HepG2 (cell line): ENCODE measurements around the gene KIRREL3. TPM values are rescaled to one million over a fixed set of nuclear protein-coding genes. Genes with fewer than 3 reads are reported as not detected.
A peak's percentile ranks its signal among the peaks of the same experiment; 100 is the strongest.

ENCODE experiments used
- ATAC-seq: fragments of 200-7000 bp; cut with Tn5 transposase; 3 replicates; pipeline ENCODE4 v1.9.1; 2020; ENCODE audit warnings: mild to moderate bottlenecking, moderate library complexity
- BruUV-seq: library from RNA; stranded (reverse); fragments of 400-500 nt; replicated peaks from 2 replicates; lab custom pipeline; 2021; lab: Mats Ljungman, UMichigan
- CTCF ChIA-PET: fragments of 300-600 bp; formaldehyde crosslinking; extraction: SDS; loops from one replicate; lab custom pipeline; 2021; ENCODE audit warnings: low total read pairs, inconsistent platforms, low intra/inter-chr PET ratio; lab: Yijun Ruan, JAX
- POLR2A ChIA-PET: fragments of 350-600 bp; sonication (Branson Sonifier 250); formaldehyde crosslinking; loops from one replicate; lab custom pipeline; 2020; ENCODE audit warnings: antibody characterized with exemption, inconsistent platforms; lab: Yijun Ruan, JAX
- DNase-seq: peaks from one replicate; pipeline ENCODE4 v3.0.0-alpha.2; 2015; ENCODE audit warnings: low spot score
- FAIRE-seq: peaks from 3 replicates; lab custom pipeline; 2011; peaks lifted over from hg19 to GRCh38; lab: Jason Lieb, UNC
- H2AFZ ChIP-seq: one replicate; pipeline ENCODE4 v1.6.1; 2011; ENCODE audit warnings: low read length, inconsistent platforms
- H3K27ac ChIP-seq: fragments of 300-600 bp; 3 replicates; pipeline ENCODE4 v1.8.0; 2011; ENCODE audit warnings: mixed run types, mild to moderate bottlenecking, mixed read lengths, low read length, inconsistent platforms; ENCODE audit not compliant: insufficient read depth; ENCODE audit errors: extremely low read length
- H3K27me3 ChIP-seq, 2 experiments: fragments of 200-600 bp in 1 of 2; 2 replicates in 1 of 2; 3 replicates in 1 of 2; pipeline versions ENCODE4 v1.6.0 to v1.8.0; 2011; ENCODE audit warnings: low read length in 2 of 2, mild to moderate bottlenecking in 2 of 2, moderate library complexity in 2 of 2, inconsistent platforms in 1 of 2; ENCODE audit not compliant: insufficient read depth in 2 of 2, control insufficient read depth in 1 of 2
- H3K36me3 ChIP-seq, 2 experiments: fragments of 200-600 bp in 1 of 2; replicated peaks in 1 of 2; 2 replicates in 1 of 2; 3 replicates in 1 of 2; pipeline versions ENCODE4 v1.5.1 to v1.8.0; 2011; ENCODE audit warnings: low read length in 2 of 2, inconsistent platforms in 1 of 2; ENCODE audit not compliant: insufficient read depth in 2 of 2, control insufficient read depth in 1 of 2
- H3K4me1 ChIP-seq: 2 replicates; pipeline ENCODE4 v1.5.1; 2012; ENCODE audit warnings: low read length, inconsistent platforms; ENCODE audit not compliant: insufficient read depth
- H3K4me2 ChIP-seq: 2 replicates; pipeline ENCODE4 v1.6.0; 2011; ENCODE audit warnings: low read depth, low read length, inconsistent platforms
- H3K4me3 ChIP-seq, 3 experiments: fragments of 200-600 bp in 1 of 3; sonication (generic), shearing (Covaris generic) in 1 of 3; replicated peaks in 1 of 3; 2 replicates each; pipeline ENCODE4 v1.5.1; 2011 to 2016; ENCODE audit warnings: low read length in 3 of 3, inconsistent platforms in 2 of 3, low read depth in 2 of 3, mild to moderate bottlenecking in 2 of 3, control low read depth in 1 of 3, mixed read lengths in 1 of 3; ENCODE audit not compliant: insufficient read depth in 1 of 3
- H3K79me2 ChIP-seq: one replicate; pipeline ENCODE4 v1.6.1; 2011; ENCODE audit warnings: low read length, inconsistent platforms; ENCODE audit not compliant: insufficient read depth
- H3K9ac ChIP-seq: 2 replicates; pipeline ENCODE4 v1.6.0; 2011; ENCODE audit warnings: mild to moderate bottlenecking, low read depth, low read length, inconsistent platforms; ENCODE audit not compliant: insufficient read depth
- H3K9me3 ChIP-seq: 2 replicates; pipeline ENCODE4 v1.5.1; 2012; ENCODE audit warnings: mild to moderate bottlenecking, low read length
- H4K20me1 ChIP-seq: 2 replicates; pipeline ENCODE4 v1.6.0; 2011; ENCODE audit warnings: inconsistent platforms, mild to moderate bottlenecking, low read length, moderate library complexity; ENCODE audit not compliant: insufficient read depth
- CTCF ChIP-seq: sonication (generic); formaldehyde crosslinking; IDR thresholded peaks from 2 replicates; pipeline ENCODE4 v1.5.0; 2020; ENCODE audit warnings: mild to moderate bottlenecking, missing genetic modification reagents, moderate library complexity
- STAG1 ChIP-seq: sonication (generic); formaldehyde crosslinking; IDR thresholded peaks from 2 replicates; pipeline ENCODE4 v1.4.0; 2020; ENCODE audit warnings: missing genetic modification reagents
- U2AF1 ChIP-seq: fragments of 200-400 bp; formaldehyde crosslinking; optimal IDR thresholded peaks from 2 replicates; pipeline ENCODE3; 2017; ENCODE audit warnings: mild to moderate bottlenecking, low read depth, low read length
- ZNF143 ChIP-seq: sonication (generic); formaldehyde crosslinking; IDR thresholded peaks from 2 replicates; pipeline ENCODE4 v1.4.0; 2020; ENCODE audit warnings: missing genetic modification reagents
- WGBS: methylation state at CpG from one replicate; pipeline ENCODE4 v1.1.6; 2017; ENCODE audit warnings: low lambda C conversion rate; 5-methylcytosine and 5-hydroxymethylcytosine counted together
- in situ Hi-C: cut with HindIII; loops from 2 replicates; pipeline ENCODE4 v1.10.0; 2017; ENCODE audit warnings: low pct_unique_long_range_greater_than_20kb; ENCODE audit not compliant: extremely low pct_ligation_motif_present
- intact Hi-C: fragments of 100-400 bp; cut with micrococcal nuclease; formaldehyde crosslinking; loops from one replicate; pipeline ENCODE4 v1.10.0; 2022; ENCODE audit not compliant: unreplicated experiment
- polyA plus RNA-seq, 8 experiments: library from polyadenylated mRNA; depleted of rRNA in 3 of 8; stranded (reverse) in 7 of 8; unstranded in 1 of 8; fragments of >200 nt; fragmentation: Illumina TruSeq in 4 of 8; extraction: Trizol in 4 of 8; gene quantifications; 2 replicates each; pipeline versions ENCODE4 v1.2.1 to v1.2.3, GENCODE V29; 2011 to 2016; ENCODE audit warnings: low read depth in 4 of 8, missing spikeins in 1 of 8, mixed read lengths in 1 of 8; ENCODE audit not compliant: insufficient read depth in 1 of 8
- total RNA-seq, 5 experiments: library from RNA; depleted of rRNA; stranded (reverse); fragments of >200 nt; fragmentation: Illumina TruSeq; extraction: Trizol; gene quantifications; 2 replicates each; pipeline ENCODE4 v1.2.3, GENCODE V29; 2016; ENCODE audit warnings: low read depth in 1 of 5

KIRREL3 gene
- total and polyA plus RNA-seq, 2 of the 13 experiments (the other 11 are each of a cell fraction or from before 2014, with no cell fraction given): not detected

GRCh38 chr11:126764231-126764630 is 236.3 kb downstream of the KIRREL3 start:
- Histone ChIP-seq H3K4me3 (no peak overlapping the region), H3K9me3 (no peaks in the 10 kb centered on the region), H2AFZ (no peak overlapping the region), H3K9ac (no peak overlapping the region), H3K4me1 (no peaks in the 10 kb centered on the region), H3K27ac (no peak overlapping the region), H4K20me1 (no peaks in the 10 kb centered on the region), H3K4me2 (no peak overlapping the region), H3K27me3 (peaks cover 2 to 12% of the 10 kb centered on the region in 2 experiments; a peak in 3 of 5 replicates), H3K79me2 (no peaks in the 10 kb centered on the region), H3K36me3 (no peaks in the 10 kb centered on the region)
- no TSS peak for BruUV-seq
- in situ Hi-C loops (no loop called here), intact Hi-C loops (no loop called here)
- DNase-seq (no peak), ATAC-seq (peak; percentile 46; the same call in 2 of the 3 replicates), FAIRE-seq (no peak)
- ChIA-PET CTCF (no interaction called here), POLR2A (no interaction called here)
- no peak for TF ChIP-seq ZNF143 (CRISPR knock-in tag)
- 0 out of 2 replicates have a peak, but pooled peaks have one; percentile 6 for TF ChIP-seq STAG1 (CRISPR knock-in tag)
- TF ChIP-seq CTCF (CRISPR knock-in tag): peak; percentile 18; the same call in 1 of the 2 replicates
- 23% methylated on average over 9 of the region's 10 CpGs for WGBS

GRCh38 chr11:126756855-126757254 is 243.7 kb downstream of the KIRREL3 start:
- Histone ChIP-seq H3K79me2 (no peaks in the 10 kb centered on the region), H3K36me3 (no peaks in the 10 kb centered on the region), H3K4me3 (no peak overlapping the region), H4K20me1 (no peaks in the 10 kb centered on the region), H3K27me3 (0 out of 5 replicates have a peak, but pooled peaks cover 0 to 6% of the 10 kb centered on the region in 2 experiments), H3K27ac (no peak overlapping the region), H3K4me1 (no peaks in the 10 kb centered on the region), H3K9ac (no peak overlapping the region), H3K4me2 (no peak overlapping the region), H3K9me3 (no peaks in the 10 kb centered on the region), H2AFZ (no peak overlapping the region)
- in situ Hi-C loops (no loop called here), intact Hi-C loops (no loop called here)
- FAIRE-seq: no peak
- BruUV-seq: no TSS peak
- no peak for DNase-seq
- no peak for ATAC-seq
- ChIA-PET CTCF (no interaction called here), POLR2A (no interaction called here)
- no peak for TF ChIP-seq U2AF1
- WGBS: 0% methylated on average over 1 of the region's 2 CpGs
